Measurements from ENCODE around the gene GFOD1. TPM values are rescaled to one million over a fixed set of nuclear protein-coding genes. Genes with fewer than 3 reads are reported as not detected.

The GFOD1 gene
- total and polyA plus RNA-seq, 2 of the 4 experiments (the other 2 are of a cell fraction): 1.8 to 3.4 TPM

GRCh38 chr6:13332349-13332706 lies 155.1 kb downstream of the GFOD1 start:
- no peak overlapping the region for H4K8ac ChIP-seq (ENCODE audit: low read depth in 2 of 2, low read length in 2 of 2)
- H2BK15ac ChIP-seq (ENCODE audit: low read depth, low read length): no peak overlapping the region
- no peak overlapping the region for H3K4me2 ChIP-seq (ENCODE audit: low read depth, low read length)
- TF ChIP-seq MAZ (IDR thresholded peaks at IDR 0.05; ENCODE audit: borderline replicate concordance, low read depth, low read length): no peak
- H3K23ac ChIP-seq (ENCODE audit: low read depth, low read length): no peak overlapping the region
- no peak overlapping the region for H2BK20ac ChIP-seq (ENCODE audit: low read depth, low read length)
- POLR2A ChIA-PET (ENCODE audit: unreplicated experiment): no interaction called here
- BruUV-seq (replicated peaks): no TSS peak
- intact Hi-C loops (cut with micrococcal nuclease): loop anchor here (1.0 to 10.0 kb wide), 2 partner anchors 137 to 698 kb away; no protein-coding TSS in a partner anchor
- H3K79me1 ChIP-seq (ENCODE audit: low read depth in 1 of 2, low read length in 2 of 2): peaks cover 4 to 15% of the 10 kb centered on the region in 2 experiments; a peak in 3 of 4 replicates
- DNase-seq (no peak), ATAC-seq (ENCODE audit: low read depth) (no peak)
- H2BK120ac ChIP-seq (ENCODE audit: low read depth, low read length): no peak overlapping the region
- H3K27ac ChIP-seq (ENCODE audit: insufficient read depth, low read length): no peak overlapping the region
- no peaks in the 10 kb centered on the region for H4K20me1 ChIP-seq (ENCODE audit: insufficient read depth, low read length)
- no CpG with 5 or more reads among the region's 2 CpGs for WGBS, 2 experiments (ENCODE audit: extremely low coverage in 2 of 2, insufficient read length in 1 of 2)
- H3K9ac ChIP-seq (ENCODE audit: low read depth, low read length): no peak overlapping the region
- H3K4me3 ChIP-seq (ENCODE audit: insufficient read depth, low read depth, low read length): no peak overlapping the region
- no peak overlapping the region for H2AFZ ChIP-seq (replicated peaks; ENCODE audit: low read length, poor library complexity)
- no peak overlapping the region for H3K4ac ChIP-seq (ENCODE audit: low read depth, low read length)
- H3K14ac ChIP-seq (replicated peaks; ENCODE audit: low read depth, low read length): no peak overlapping the region
- H3K4me1 ChIP-seq (ENCODE audit: control insufficient read depth, insufficient read depth, low read length): no peaks in the 10 kb centered on the region; the same call in none of the 2 replicates
- H3K36me3 ChIP-seq (ENCODE audit: control insufficient read depth, insufficient read depth, low read length): no peaks in the 10 kb centered on the region
- H3K27me3 ChIP-seq (ENCODE audit: control insufficient read depth, insufficient read depth, low read length): no peaks in the 10 kb centered on the region
- CTCF ChIA-PET: interaction anchor here (0.7 to 2.0 kb wide), 6 partner anchors 10 to 206 kb away, joined by 3 to 7 read pairs (median 4); no protein-coding TSS in a partner anchor
- H3K56ac ChIP-seq (ENCODE audit: extremely low read depth, insufficient read depth, low read length): no peak overlapping the region
- H4K5ac ChIP-seq (ENCODE audit: low read depth, low read length): no peak overlapping the region
- H3K9me1 ChIP-seq (ENCODE audit: insufficient read depth, low read length): no peaks in the 10 kb centered on the region; the same call in 1 of the 2 replicates
- no peak overlapping the region for H2AK9ac ChIP-seq (replicated peaks; ENCODE audit: low read depth, low read length, poor library complexity)
- H3K18ac ChIP-seq (ENCODE audit: low read depth, low read length): no peak overlapping the region
- H3K9me3 ChIP-seq (ENCODE audit: control insufficient read depth, insufficient read depth, low read length): no peaks in the 10 kb centered on the region
- in situ Hi-C loops (cut with MboI; ENCODE audit: low sequenced_read_pairs): no loop called here
- H2BK5ac ChIP-seq (ENCODE audit: low read depth, low read length, poor library complexity, severe bottlenecking): no peak overlapping the region
- dilution Hi-C loops (cut with HindIII; ENCODE audit: low sequenced_read_pairs, unreplicated experiment): no loop called here
- H4K91ac ChIP-seq (ENCODE audit: insufficient read depth, low read depth, low read length): no peak overlapping the region
- H2AK5ac ChIP-seq (ENCODE audit: low read depth, low read length): no peak overlapping the region
